Trophoblast cell (in vitro differentiated cells and primary cell): Measurements from ENCODE around the gene PHGDH.

Source experiments
- DNase-seq, 2 donors: peaks; one replicate each; pipeline ENCODE4 v3.0.0-alpha.2; 2016
- H2AFZ ChIP-seq: 2 replicates; pipeline ENCODE4 v1.6.1; 2013; ENCODE audit warnings: low read length, moderate library complexity, mild to moderate bottlenecking; ENCODE audit not compliant: insufficient read depth, poor library complexity
- H2AK5ac ChIP-seq: 2 replicates; pipeline ENCODE4 v1.6.1; 2013; ENCODE audit warnings: mild to moderate bottlenecking, low read length
- H2BK120ac ChIP-seq: 2 replicates; pipeline ENCODE4 v1.6.1; 2013; ENCODE audit warnings: low read length, mild to moderate bottlenecking, moderate library complexity; ENCODE audit not compliant: insufficient read depth, poor library complexity
- H2BK12ac ChIP-seq: 2 replicates; pipeline ENCODE4 v1.6.1; 2013; ENCODE audit warnings: mild to moderate bottlenecking, low read length, moderate library complexity
- H2BK5ac ChIP-seq: 2 replicates; pipeline ENCODE4 v1.6.1; 2013; ENCODE audit warnings: low read length, low read depth, moderate library complexity, mild to moderate bottlenecking; ENCODE audit not compliant: poor library complexity
- H3K14ac ChIP-seq: 2 replicates; pipeline ENCODE4 v1.6.1; 2013; ENCODE audit warnings: mild to moderate bottlenecking, low read length
- H3K18ac ChIP-seq: 2 replicates; pipeline ENCODE4 v1.6.1; 2013; ENCODE audit warnings: mild to moderate bottlenecking, low read length
- H3K23ac ChIP-seq: 2 replicates; pipeline ENCODE4 v1.6.1; 2013; ENCODE audit warnings: low read length
- H3K27ac ChIP-seq: 2 replicates; pipeline ENCODE4 v1.5.1; 2013; ENCODE audit warnings: low read depth, mild to moderate bottlenecking, inconsistent platforms, low read length, moderate library complexity
- H3K27me3 ChIP-seq: 2 replicates; pipeline ENCODE4 v1.6.1; 2013; ENCODE audit warnings: inconsistent platforms, mild to moderate bottlenecking, low read length, moderate library complexity; ENCODE audit not compliant: insufficient read depth
- H3K36me3 ChIP-seq, 2 experiments: 1 replicate in 1 of 2; 2 replicates in 1 of 2; pipeline ENCODE4 v1.6.1; 2013; ENCODE audit warnings: low read length in 2 of 2, mild to moderate bottlenecking in 2 of 2, moderate library complexity in 1 of 2; ENCODE audit not compliant: insufficient read depth in 2 of 2, control insufficient read depth in 1 of 2
- H3K4ac ChIP-seq: 2 replicates; pipeline ENCODE4 v1.6.1; 2013; ENCODE audit warnings: low read depth, mild to moderate bottlenecking, low read length, moderate library complexity
- H3K4me1 ChIP-seq, 2 experiments: 1 replicate in 1 of 2; 2 replicates in 1 of 2; pipeline ENCODE4 v1.6.1; 2013; ENCODE audit warnings: low read length in 2 of 2, mild to moderate bottlenecking in 2 of 2, moderate library complexity in 1 of 2; ENCODE audit not compliant: insufficient read depth in 2 of 2, control insufficient read depth in 1 of 2
- H3K4me2 ChIP-seq: 2 replicates; pipeline ENCODE4 v1.6.1; 2013; ENCODE audit warnings: inconsistent platforms, mild to moderate bottlenecking, low read length, moderate library complexity
- H3K4me3 ChIP-seq: 2 replicates; pipeline ENCODE4 v1.5.1; 2013; ENCODE audit warnings: mild to moderate bottlenecking, low read depth, low read length, inconsistent platforms
- H3K79me1 ChIP-seq: one replicate; pipeline ENCODE4 v1.6.1; 2013; ENCODE audit warnings: low read length
- H3K79me2 ChIP-seq: 2 replicates; pipeline ENCODE4 v1.6.1; 2013; ENCODE audit warnings: low read length, mild to moderate bottlenecking; ENCODE audit not compliant: control insufficient read depth, insufficient read depth, poor library complexity
- H3K9ac ChIP-seq: 2 replicates; pipeline ENCODE4 v1.6.1; 2013; ENCODE audit warnings: mild to moderate bottlenecking, low read length
- H3K9me3 ChIP-seq: 2 replicates; pipeline ENCODE4 v1.6.1; 2013; ENCODE audit warnings: low read depth, mild to moderate bottlenecking, control low read depth, inconsistent platforms, low read length; ENCODE audit not compliant: insufficient read depth
- H4K12ac ChIP-seq: 2 replicates; pipeline ENCODE4 v1.6.1; 2013; ENCODE audit warnings: low read depth, mild to moderate bottlenecking, low read length, moderate library complexity
- H4K8ac ChIP-seq: 2 replicates; pipeline ENCODE4 v1.6.1; 2013; ENCODE audit warnings: low read depth, mild to moderate bottlenecking, low read length, moderate library complexity
- H4K91ac ChIP-seq: one replicate; pipeline ENCODE4 v1.6.1; 2013; ENCODE audit warnings: low read depth, mild to moderate bottlenecking, low read length, moderate library complexity
- WGBS: extraction: QIAGEN DNeasy Blood & Tissue Kit; methylation state at CpG from one replicate; pipeline ENCODE4 v1.1.7; 2013; ENCODE audit warnings: missing lambda C conversion rate; ENCODE audit not compliant: insufficient read length, insufficient coverage; ENCODE audit errors: extremely low coverage; 5-methylcytosine and 5-hydroxymethylcytosine counted together

The PHGDH gene

GRCh38 chr1:119771016-119771415 is 59.3 kb downstream of the PHGDH start:
- Histone ChIP-seq H3K14ac (no peak overlapping the region), H2BK5ac (no peak overlapping the region), H4K91ac (no peak overlapping the region), H3K79me2 (no peaks in the 10 kb centered on the region), H3K27me3 (no peaks in the 10 kb centered on the region), H3K9ac (no peak overlapping the region), H3K79me1 (no peaks in the 10 kb centered on the region), H3K27ac (no peak overlapping the region), H3K4me1 (peaks cover 3 to 6% of the 10 kb centered on the region in 2 experiments), H4K12ac (no peak overlapping the region), H3K4me3 (no peak overlapping the region), H3K18ac (no peak overlapping the region), H3K4ac (no peak overlapping the region), H3K9me3 (no peaks in the 10 kb centered on the region), H2AFZ (no peak overlapping the region), H2AK5ac (no peak overlapping the region), H3K23ac (no peak overlapping the region), H3K36me3 (no peaks in the 10 kb centered on the region), H2BK120ac (no peak overlapping the region), H2BK12ac (no peak overlapping the region), H3K4me2 (no peak overlapping the region), H4K8ac (no peak overlapping the region)
- no CpG with 5 or more reads among the region's 2 CpGs for WGBS
- no peak for DNase-seq

- Histone ChIP-seq H3K9me3 (no peaks in the 10 kb centered on the region), H3K27me3 (no peaks in the 10 kb centered on the region), H4K12ac (no peak overlapping the region), H3K27ac (no peak overlapping the region), H3K18ac (no peak overlapping the region), H3K4me2 (no peak overlapping the region), H4K8ac (no peak overlapping the region), H2BK12ac (no peak overlapping the region), H3K9ac (no peak overlapping the region), H2AFZ (no peak overlapping the region), H2BK5ac (no peak overlapping the region), H3K14ac (no peak overlapping the region), H2BK120ac (no peak overlapping the region), H2AK5ac (no peak overlapping the region), H3K4me1 (peaks cover 3 to 6% of the 10 kb centered on the region in 2 experiments), H3K36me3 (no peaks in the 10 kb centered on the region), H3K79me2 (no peaks in the 10 kb centered on the region), H3K23ac (no peak overlapping the region), H3K4ac (no peak overlapping the region), H3K4me3 (no peak overlapping the region), H4K91ac (no peak overlapping the region), H3K79me1 (no peaks in the 10 kb centered on the region)
- no peak for DNase-seq
- no CpG with 5 or more reads among the region's 3 CpGs for WGBS
Measured at GRCh38 chr1:119771770-119772169, 60.0 kb downstream of the PHGDH start.

GRCh38 chr1:119772298-119772697 is 60.6 kb downstream of the PHGDH start:
- H3K79me2 ChIP-seq, result no peaks in the 10 kb centered on the region
- H2AK5ac ChIP-seq, result no peak overlapping the region
- H3K9me3 ChIP-seq, result no peaks in the 10 kb centered on the region
- H3K4me2 ChIP-seq, result no peak overlapping the region
- H2BK120ac ChIP-seq, result no peak overlapping the region
- H2BK12ac ChIP-seq, result no peak overlapping the region
- H3K27ac ChIP-seq, result no peak overlapping the region
- no CpG with 5 or more reads among the region's 2 CpGs for WGBS
- no peak overlapping the region for H3K4me3 ChIP-seq
- H3K36me3 ChIP-seq, result no peaks in the 10 kb centered on the region
- H3K14ac ChIP-seq, result no peak overlapping the region
- H3K18ac ChIP-seq, result no peak overlapping the region
- H4K91ac ChIP-seq, result no peak overlapping the region
- no peak overlapping the region for H4K8ac ChIP-seq
- H3K79me1 ChIP-seq, result no peaks in the 10 kb centered on the region
- H2AFZ ChIP-seq, result no peak overlapping the region
- H4K12ac ChIP-seq, result no peak overlapping the region
- H3K4ac ChIP-seq, result no peak overlapping the region
- no peaks in the 10 kb centered on the region for H3K27me3 ChIP-seq
- H3K4me1 ChIP-seq, result peaks cover 3 to 6% of the 10 kb centered on the region in 2 experiments
- DNase-seq, result no peak
- H3K9ac ChIP-seq, result no peak overlapping the region
- H3K23ac ChIP-seq, result no peak overlapping the region
- no peak overlapping the region for H2BK5ac ChIP-seq

GRCh38 chr1:119773711-119774241 is 62.0 kb downstream of the PHGDH start:
- H4K8ac ChIP-seq, result no peak overlapping the region
- no peaks in the 10 kb centered on the region for H3K27me3 ChIP-seq
- no peak overlapping the region for H2BK12ac ChIP-seq
- no peak for DNase-seq
- H3K27ac ChIP-seq, result no peak overlapping the region
- no peak overlapping the region for H2BK5ac ChIP-seq
- H4K12ac ChIP-seq, result no peak overlapping the region
- H2AK5ac ChIP-seq, result no peak overlapping the region
- no CpG with 5 or more reads among the region's 3 CpGs for WGBS
- no peak overlapping the region for H3K18ac ChIP-seq
- no peak overlapping the region for H2AFZ ChIP-seq
- H3K4ac ChIP-seq, result no peak overlapping the region
- no peaks in the 10 kb centered on the region for H3K9me3 ChIP-seq
- H3K23ac ChIP-seq, result no peak overlapping the region
- H3K79me2 ChIP-seq, result no peaks in the 10 kb centered on the region
- H3K4me3 ChIP-seq, result no peak overlapping the region
- peaks cover 3 to 6% of the 10 kb centered on the region in 2 experiments for H3K4me1 ChIP-seq
- H3K9ac ChIP-seq, result no peak overlapping the region
- H3K79me1 ChIP-seq, result no peaks in the 10 kb centered on the region
- H4K91ac ChIP-seq, result no peak overlapping the region
- no peaks in the 10 kb centered on the region for H3K36me3 ChIP-seq
- H2BK120ac ChIP-seq, result no peak overlapping the region
- peak overlapping the region; percentile 32 for H3K4me2 ChIP-seq
- H3K14ac ChIP-seq, result no peak overlapping the region
